GM12874 (cell line): ENCODE data around the gene NME9.

Experiments used
- CTCF ChIP-seq: IDR thresholded peaks from 2 replicates; pipeline ENCODE4 v1.5.1; 2011; ENCODE audit warnings: low read depth, mild to moderate bottlenecking, control low read depth, low read length, moderate library complexity; ENCODE audit not compliant: insufficient read depth

NME9 gene

GRCh38 chr3:138329127-138329983 lies at the start of gene NME9:
Gene NME9, minus strand, starts transcription at chr3:138329851. Its CDS starts 516 bp downstream, at chr3:138329335.
- peak; percentile 69 for TF ChIP-seq CTCF

- TF ChIP-seq CTCF = no peak
These were observed 49.3 kb upstream of the NME9 start for GRCh38 chr3:138378990-138379389.

- no peak for TF ChIP-seq CTCF
These were observed 48.7 kb upstream of the NME9 start for GRCh38 chr3:138378331-138378730.

GRCh38 chr3:138377804-138378203 lies 48.2 kb upstream of the NME9 start:
- TF ChIP-seq CTCF = no peak

- no peak for TF ChIP-seq CTCF
These were observed 47.0 kb upstream of the NME9 start for GRCh38 chr3:138376663-138377062.

- no peak for TF ChIP-seq CTCF
These were observed 45.8 kb upstream of the NME9 start for GRCh38 chr3:138375447-138375846.

- TF ChIP-seq CTCF = no peak
These were observed 45.0 kb upstream of the NME9 start for GRCh38 chr3:138374573-138375134.
